Measurements from ENCODE around the gene EYS. TPM values are rescaled to one million over a fixed set of nuclear protein-coding genes. Genes with fewer than 3 reads are reported as not detected.

Gene EYS
- total RNA-seq, 2 donors from 2014 or later: not detected

DNA sequence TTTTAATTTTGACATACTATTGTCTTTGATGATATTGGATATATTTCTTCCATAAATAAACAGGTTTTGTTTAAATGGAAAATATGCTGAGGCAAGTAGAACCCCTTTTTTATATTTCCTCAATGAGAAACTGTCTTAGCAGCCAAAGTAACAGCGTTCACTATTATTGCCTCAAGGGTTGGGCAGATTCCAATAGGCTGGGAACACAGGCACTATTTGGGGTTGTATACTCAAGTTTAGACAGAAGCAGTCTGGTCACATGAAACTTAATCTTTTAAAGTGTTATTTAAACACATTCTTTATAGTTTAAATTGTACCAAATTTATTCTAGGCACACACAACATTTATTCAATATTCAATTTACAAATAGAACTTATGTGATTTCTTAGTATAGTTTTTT, 520.2 kb downstream of the EYS start:
- H3K36me3 Mint-ChIP-seq (ENCODE audit: low read depth): no peaks in the 10 kb centered on the region
- no peak overlapping the region for H3K27ac Mint-ChIP-seq
- H3K4me1 Mint-ChIP-seq: no peaks in the 10 kb centered on the region
- no peak overlapping the region for H3K4me3 Mint-ChIP-seq
- H3K27me3 Mint-ChIP-seq: no peaks in the 10 kb centered on the region
- peaks cover 3% of the 10 kb centered on the region for H3K9me3 Mint-ChIP-seq
- no peak for ATAC-seq (replicated peaks)

DNA sequence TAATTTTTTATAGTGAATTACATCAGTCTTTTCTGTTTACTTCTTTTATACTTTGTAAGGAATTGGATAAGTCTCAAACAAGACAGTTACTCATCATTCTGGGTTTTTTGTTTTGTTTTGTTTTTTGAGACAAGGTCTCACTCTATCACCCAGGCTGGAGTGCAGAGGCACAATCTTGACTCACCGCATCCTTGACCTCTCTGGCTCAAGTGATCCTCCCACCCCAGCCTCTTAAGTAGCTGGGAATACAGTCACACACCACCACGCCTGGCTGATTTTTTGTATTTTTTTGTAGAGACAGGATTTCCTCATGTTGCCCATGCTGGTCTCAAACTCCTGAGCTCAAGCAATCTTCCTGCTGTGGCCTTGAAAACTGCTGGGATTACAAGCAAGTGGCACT, 524.3 kb downstream of the EYS start:
- Mint-ChIP-seq H3K9me3 (peaks cover 7% of the 10 kb centered on the region), H3K4me3 (no peak overlapping the region), H3K36me3 (ENCODE audit: low read depth) (no peaks in the 10 kb centered on the region), H3K4me1 (no peaks in the 10 kb centered on the region), H3K27me3 (no peaks in the 10 kb centered on the region), H3K27ac (no peak overlapping the region)
- no peak for ATAC-seq (replicated peaks)

DNA sequence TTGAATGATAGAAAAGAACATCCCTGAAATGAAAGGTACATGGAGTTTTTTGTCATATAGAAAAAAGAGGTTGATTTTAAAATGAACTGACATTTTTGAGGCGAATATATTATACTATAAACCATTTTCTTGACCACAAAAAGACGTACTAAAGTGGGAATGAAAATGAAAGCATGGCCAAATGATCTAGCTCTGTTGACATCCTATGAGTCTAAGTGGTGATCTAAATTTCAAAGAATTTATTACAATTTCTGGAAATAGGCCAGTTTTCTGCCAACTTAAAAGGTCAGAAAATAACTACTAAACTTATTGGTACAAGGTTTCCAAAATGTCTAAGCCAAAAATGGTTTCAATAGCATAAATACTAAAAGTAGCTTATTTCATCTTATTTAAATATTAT, 536.8 kb downstream of the EYS start:
- no peaks in the 10 kb centered on the region for H3K9me3 Mint-ChIP-seq
- H3K4me1 Mint-ChIP-seq: no peaks in the 10 kb centered on the region
- no peak overlapping the region for H3K27ac Mint-ChIP-seq
- no peak for ATAC-seq (replicated peaks)
- no peaks in the 10 kb centered on the region for H3K27me3 Mint-ChIP-seq
- H3K36me3 Mint-ChIP-seq (ENCODE audit: low read depth): no peaks in the 10 kb centered on the region
- H3K4me3 Mint-ChIP-seq: no peak overlapping the region

DNA sequence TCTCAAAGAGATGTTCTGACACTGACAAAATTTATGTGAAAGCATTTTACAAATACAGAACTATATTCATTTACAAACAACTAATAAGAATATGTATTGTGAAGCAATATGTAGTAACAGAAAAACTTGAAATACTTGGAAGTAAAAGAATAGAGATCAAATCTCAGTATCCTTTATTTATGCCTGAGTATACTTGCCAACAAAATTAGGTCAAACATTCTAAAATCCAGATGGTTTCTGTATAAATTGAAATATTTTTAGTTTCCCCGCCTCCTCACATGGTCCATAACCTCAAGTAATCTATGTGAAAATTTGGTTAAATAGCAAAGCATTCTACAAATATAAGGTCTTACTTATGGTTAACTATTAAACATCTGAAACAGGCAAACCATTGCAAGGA, 545.4 kb downstream of the EYS start:
- no peak overlapping the region for H3K27ac Mint-ChIP-seq
- ATAC-seq (replicated peaks): no peak
- H3K4me3 Mint-ChIP-seq: no peak overlapping the region
- H3K27me3 Mint-ChIP-seq: no peaks in the 10 kb centered on the region
- H3K9me3 Mint-ChIP-seq: peaks cover 17% of the 10 kb centered on the region
- no peaks in the 10 kb centered on the region for H3K36me3 Mint-ChIP-seq (ENCODE audit: low read depth)
- no peaks in the 10 kb centered on the region for H3K4me1 Mint-ChIP-seq

DNA sequence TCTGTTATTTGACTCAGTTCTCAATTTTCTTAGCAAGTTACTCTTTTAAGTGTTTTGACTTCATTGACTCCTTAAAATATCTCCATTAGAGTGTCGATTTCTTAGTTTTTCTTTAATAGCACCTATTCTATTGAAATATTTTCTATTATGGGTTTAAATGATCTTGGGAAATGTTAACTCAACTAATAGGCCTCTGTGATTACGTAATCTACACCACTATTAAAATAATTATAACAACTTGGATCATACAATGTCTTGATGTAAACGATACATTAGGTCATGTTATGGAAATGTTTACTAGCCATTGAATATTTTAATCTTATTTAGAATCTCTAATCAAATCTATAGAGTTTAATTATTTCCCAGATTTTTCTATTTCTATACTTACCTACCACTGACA, 550.0 kb downstream of the EYS start:
- Mint-ChIP-seq H3K27me3 (no peaks in the 10 kb centered on the region), H3K27ac (no peak overlapping the region), H3K4me3 (no peak overlapping the region), H3K9me3 (peaks cover 23% of the 10 kb centered on the region), H3K36me3 (ENCODE audit: low read depth) (no peaks in the 10 kb centered on the region), H3K4me1 (no peaks in the 10 kb centered on the region)
- ATAC-seq (replicated peaks): no peak

DNA sequence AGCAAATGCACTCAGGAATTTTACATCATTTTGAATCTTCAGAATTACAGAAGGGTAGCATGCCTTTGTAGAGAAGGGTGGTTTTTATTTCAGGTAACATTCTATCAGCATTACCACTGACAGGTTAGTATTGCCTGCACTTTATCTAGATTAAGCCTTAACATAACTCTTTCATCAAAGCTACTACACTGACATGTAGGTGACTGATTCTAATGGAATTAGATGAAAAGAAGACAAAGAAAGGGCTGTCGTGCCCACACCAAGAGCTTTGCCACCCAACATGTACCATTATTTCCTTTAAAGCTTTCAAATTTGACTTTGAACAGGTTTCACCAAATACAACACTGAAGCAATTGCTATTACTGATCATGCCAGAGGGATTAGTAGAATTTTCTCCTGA, 551.9 kb downstream of the EYS start:
- no peak overlapping the region for H3K27ac Mint-ChIP-seq
- no peaks in the 10 kb centered on the region for H3K36me3 Mint-ChIP-seq (ENCODE audit: low read depth)
- no peaks in the 10 kb centered on the region for H3K4me1 Mint-ChIP-seq
- no peak overlapping the region for H3K4me3 Mint-ChIP-seq
- H3K9me3 Mint-ChIP-seq: peaks cover 20% of the 10 kb centered on the region
- H3K27me3 Mint-ChIP-seq: no peaks in the 10 kb centered on the region
- ATAC-seq (replicated peaks): no peak

DNA sequence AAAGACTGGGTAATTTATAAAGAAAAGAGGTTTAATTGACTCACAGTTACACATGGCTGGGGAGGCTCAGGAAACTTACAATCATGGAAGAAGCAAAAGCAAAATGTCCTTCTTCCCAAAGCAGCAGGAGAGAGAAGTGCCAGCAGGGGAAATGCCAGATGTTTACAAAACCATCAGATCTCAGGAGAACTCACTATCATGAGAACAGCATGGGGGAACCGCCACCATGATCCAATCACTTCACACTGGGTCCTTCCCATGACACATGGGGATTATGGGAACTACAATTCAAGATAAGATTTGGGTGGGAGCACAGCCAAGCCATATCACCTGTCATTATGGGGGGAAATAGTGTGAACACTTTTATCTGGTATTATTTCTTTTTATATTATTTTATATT, 557.2 kb downstream of the EYS start:
- Mint-ChIP-seq H3K36me3 (ENCODE audit: low read depth) (no peaks in the 10 kb centered on the region), H3K4me1 (no peaks in the 10 kb centered on the region), H3K27ac (no peak overlapping the region), H3K4me3 (no peak overlapping the region), H3K27me3 (no peaks in the 10 kb centered on the region), H3K9me3 (peaks cover 3% of the 10 kb centered on the region)
- ATAC-seq (replicated peaks): no peak

DNA sequence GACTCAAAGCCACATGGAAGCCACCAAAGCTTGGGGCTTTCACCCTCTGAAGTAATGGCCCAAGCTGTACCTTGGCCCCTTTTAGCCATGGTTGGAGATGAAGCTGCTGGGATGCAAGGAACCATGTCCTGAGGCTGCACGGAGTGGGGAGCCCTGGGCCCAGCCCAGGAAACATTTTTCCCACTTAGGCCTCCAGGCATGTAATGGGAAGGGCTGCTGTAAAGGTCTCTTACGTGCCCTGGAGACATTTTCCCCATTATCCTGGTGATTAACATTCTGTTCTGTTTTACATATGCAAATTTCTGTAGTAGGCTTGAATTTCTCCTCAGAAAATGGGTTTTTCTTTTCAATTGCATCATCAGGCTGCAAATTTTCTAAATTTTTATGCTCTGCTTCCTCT, 558.2 kb downstream of the EYS start:
- no peak overlapping the region for H3K27ac Mint-ChIP-seq
- no peaks in the 10 kb centered on the region for H3K4me1 Mint-ChIP-seq
- H3K27me3 Mint-ChIP-seq: no peaks in the 10 kb centered on the region
- H3K9me3 Mint-ChIP-seq: peaks cover under 1% of the 10 kb centered on the region
- no peak for ATAC-seq (replicated peaks)
- no peaks in the 10 kb centered on the region for H3K36me3 Mint-ChIP-seq (ENCODE audit: low read depth)
- H3K4me3 Mint-ChIP-seq: no peak overlapping the region

DNA sequence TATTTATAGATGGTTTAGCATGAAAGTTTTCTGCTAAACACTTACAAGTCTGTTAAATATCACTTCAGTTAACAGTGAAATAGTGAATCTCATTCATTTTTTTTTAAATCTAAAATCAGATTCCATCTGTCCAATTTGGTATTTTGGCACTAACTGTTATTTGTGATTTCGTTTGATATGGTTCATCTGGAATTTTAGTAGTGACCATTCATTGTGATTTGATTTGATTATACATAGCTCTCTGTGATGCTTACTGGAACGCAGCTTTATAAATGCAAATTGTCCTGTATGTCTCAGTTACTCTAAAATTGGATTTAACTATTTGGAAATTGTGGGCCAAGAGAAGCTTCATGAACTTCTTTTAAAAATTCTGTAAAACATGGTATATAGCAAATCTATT, 571.5 kb downstream of the EYS start:
- Mint-ChIP-seq H3K27ac (no peak overlapping the region), H3K4me3 (no peak overlapping the region), H3K9me3 (peaks cover 19% of the 10 kb centered on the region), H3K4me1 (no peaks in the 10 kb centered on the region), H3K27me3 (no peaks in the 10 kb centered on the region), H3K36me3 (ENCODE audit: low read depth) (no peaks in the 10 kb centered on the region)
- no peak for ATAC-seq (replicated peaks)

DNA sequence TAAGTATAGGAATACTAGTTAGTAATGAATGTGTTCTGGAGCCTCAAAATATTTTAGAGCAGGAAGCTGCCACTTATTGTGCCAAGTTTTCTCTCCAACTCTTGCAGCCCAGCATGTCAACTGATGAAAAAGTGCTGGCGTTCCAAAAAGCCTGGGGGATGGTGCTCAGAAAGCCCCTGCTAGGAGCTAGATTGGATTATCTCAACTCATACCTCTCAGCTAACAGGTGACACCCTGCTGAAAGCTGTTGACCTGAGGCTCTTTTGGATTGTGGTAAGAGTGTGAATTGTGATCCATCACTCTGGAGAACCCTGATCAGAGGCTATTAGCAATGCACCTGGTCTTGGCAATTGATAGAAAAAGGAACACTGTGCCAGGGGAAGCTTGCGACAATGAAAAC, 580.4 kb downstream of the EYS start:
- no peaks in the 10 kb centered on the region for H3K36me3 Mint-ChIP-seq (ENCODE audit: low read depth)

DNA sequence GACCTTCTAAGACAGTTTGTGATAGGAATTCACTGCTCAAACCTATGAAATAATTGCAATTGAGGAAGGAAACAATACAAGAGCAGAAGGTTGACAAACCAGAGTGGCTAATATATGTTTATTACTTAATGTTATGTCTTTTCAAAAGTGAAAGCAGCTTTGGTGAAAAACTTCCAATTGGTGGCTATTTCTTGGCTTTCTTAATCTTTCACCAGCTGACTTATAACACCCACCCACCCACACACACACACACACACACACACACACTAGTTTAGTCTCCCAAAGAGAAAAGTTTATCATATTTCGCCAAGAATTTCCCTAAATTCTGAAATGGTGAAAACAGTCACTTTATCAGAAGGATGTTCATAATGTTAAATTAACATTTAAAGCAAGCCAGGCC, 583.5 kb downstream of the EYS start:
- Mint-ChIP-seq H3K4me3 (no peak overlapping the region), H3K9me3 (peaks cover 21% of the 10 kb centered on the region), H3K36me3 (ENCODE audit: low read depth) (no peaks in the 10 kb centered on the region), H3K4me1 (no peaks in the 10 kb centered on the region), H3K27me3 (no peaks in the 10 kb centered on the region), H3K27ac (no peak overlapping the region)
- no peak for ATAC-seq (replicated peaks)

More for the DNA sequence above, 580.4 kb downstream of the EYS start:
- Mint-ChIP-seq H3K9me3 (peaks cover 22% of the 10 kb centered on the region), H3K4me1 (no peaks in the 10 kb centered on the region), H3K4me3 (no peak overlapping the region), H3K27me3 (no peaks in the 10 kb centered on the region), H3K27ac (no peak overlapping the region)
- ATAC-seq (replicated peaks): no peak

DNA sequence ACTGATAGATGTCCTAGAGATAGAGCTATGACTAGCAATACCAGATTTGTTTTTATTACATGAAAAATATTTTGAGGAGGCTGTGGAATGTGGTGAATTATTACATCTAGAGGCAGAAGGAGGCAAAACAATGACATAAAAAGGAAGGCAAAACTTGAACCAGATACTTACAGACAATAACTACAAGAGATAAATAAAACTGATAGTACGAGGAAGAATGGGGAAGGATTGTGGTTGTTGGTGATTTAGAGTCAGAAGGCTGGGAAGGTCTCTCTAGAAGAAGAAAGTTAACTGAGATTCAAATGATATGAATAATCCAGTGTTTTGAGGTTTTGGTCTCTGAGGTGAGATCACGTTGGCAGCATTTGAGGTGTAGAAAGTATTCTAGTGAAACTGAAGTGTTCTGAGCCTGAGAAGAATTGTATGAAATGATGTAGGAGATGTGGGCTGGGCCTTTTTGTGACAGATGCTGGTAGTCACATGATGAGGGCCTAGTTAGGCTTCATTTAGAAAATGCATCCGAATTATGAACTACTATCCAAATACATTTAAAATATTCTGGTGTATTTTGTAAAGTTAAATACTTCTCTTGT, 589.1 kb downstream of the EYS start:
- Mint-ChIP-seq H3K27me3 (no peaks in the 10 kb centered on the region), H3K36me3 (ENCODE audit: low read depth) (no peaks in the 10 kb centered on the region), H3K9me3 (peaks cover 17% of the 10 kb centered on the region), H3K27ac (no peak overlapping the region), H3K4me1 (no peaks in the 10 kb centered on the region), H3K4me3 (no peak overlapping the region)
- no peak for ATAC-seq (replicated peaks)

DNA sequence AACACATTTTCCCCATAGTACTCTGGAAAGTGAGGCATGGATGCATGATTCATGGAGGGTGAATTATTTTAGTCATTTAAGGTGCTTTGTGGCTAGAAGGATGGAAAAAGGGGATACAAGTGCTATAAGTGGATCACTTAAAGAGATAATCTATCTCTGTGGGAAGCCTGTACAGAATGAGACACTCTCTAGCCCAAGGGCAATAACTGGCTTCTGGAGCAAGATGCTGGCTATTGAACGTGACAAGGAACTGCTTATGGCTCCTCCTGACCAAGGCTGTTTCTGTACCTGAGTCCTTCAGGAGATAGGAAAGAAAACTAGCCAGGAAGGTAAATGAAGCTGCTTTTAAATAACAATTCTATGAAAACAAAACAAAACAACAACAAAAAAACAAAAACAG, 590.7 kb downstream of the EYS start:
- Mint-ChIP-seq H3K4me1 (no peaks in the 10 kb centered on the region), H3K27ac (no peak overlapping the region), H3K36me3 (ENCODE audit: low read depth) (no peaks in the 10 kb centered on the region), H3K27me3 (no peaks in the 10 kb centered on the region), H3K4me3 (no peak overlapping the region), H3K9me3 (peaks cover 14% of the 10 kb centered on the region)
- ATAC-seq (replicated peaks): no peak

DNA sequence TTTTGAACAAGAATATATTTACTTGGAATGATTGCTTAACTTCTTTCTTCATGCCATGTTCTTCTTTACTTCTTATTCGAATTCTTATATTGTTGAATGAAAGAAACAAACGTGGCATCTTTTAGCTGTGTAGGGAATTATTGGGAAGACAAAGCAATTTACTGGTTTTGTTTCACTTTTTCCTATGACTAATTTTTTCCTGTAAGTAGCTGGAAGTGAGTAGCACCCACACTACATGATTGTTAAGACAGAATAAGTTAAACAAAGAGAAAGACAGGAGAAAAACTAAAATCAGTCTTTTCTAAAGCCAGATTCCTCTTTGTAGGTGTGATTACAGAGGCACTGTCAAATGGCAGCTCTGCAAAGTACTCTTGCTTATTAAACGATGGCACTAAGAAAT, 593.4 kb downstream of the EYS start:
- Mint-ChIP-seq H3K4me3 (no peak overlapping the region), H3K4me1 (no peaks in the 10 kb centered on the region), H3K27ac (no peak overlapping the region), H3K36me3 (ENCODE audit: low read depth) (no peaks in the 10 kb centered on the region), H3K9me3 (peaks cover 3% of the 10 kb centered on the region), H3K27me3 (no peaks in the 10 kb centered on the region)
- no peak for ATAC-seq (replicated peaks)

DNA sequence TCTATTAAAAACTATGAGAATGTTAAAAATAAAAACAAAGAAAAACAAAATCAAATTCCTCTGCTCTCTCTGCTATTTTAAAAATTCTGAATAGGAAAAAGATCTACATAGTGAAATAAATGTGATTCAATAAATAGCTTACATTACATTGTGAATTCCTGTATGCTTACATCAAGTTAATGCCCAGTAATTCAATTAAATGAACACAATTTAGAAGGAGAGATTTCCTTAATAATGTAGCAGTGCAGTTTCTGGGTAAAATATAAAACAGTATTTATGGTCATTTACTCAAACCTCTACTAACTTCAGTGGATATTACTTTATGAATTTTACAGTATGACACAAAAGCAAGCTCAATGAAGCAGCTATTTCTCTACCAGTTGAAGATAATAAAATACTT, 594.6 kb downstream of the EYS start:
- H3K36me3 Mint-ChIP-seq (ENCODE audit: low read depth): no peaks in the 10 kb centered on the region
- H3K27me3 Mint-ChIP-seq: no peaks in the 10 kb centered on the region
- ATAC-seq (replicated peaks): no peak
- H3K9me3 Mint-ChIP-seq: peaks cover 3% of the 10 kb centered on the region
- no peak overlapping the region for H3K4me3 Mint-ChIP-seq
- H3K27ac Mint-ChIP-seq: no peak overlapping the region
- H3K4me1 Mint-ChIP-seq: no peaks in the 10 kb centered on the region

DNA sequence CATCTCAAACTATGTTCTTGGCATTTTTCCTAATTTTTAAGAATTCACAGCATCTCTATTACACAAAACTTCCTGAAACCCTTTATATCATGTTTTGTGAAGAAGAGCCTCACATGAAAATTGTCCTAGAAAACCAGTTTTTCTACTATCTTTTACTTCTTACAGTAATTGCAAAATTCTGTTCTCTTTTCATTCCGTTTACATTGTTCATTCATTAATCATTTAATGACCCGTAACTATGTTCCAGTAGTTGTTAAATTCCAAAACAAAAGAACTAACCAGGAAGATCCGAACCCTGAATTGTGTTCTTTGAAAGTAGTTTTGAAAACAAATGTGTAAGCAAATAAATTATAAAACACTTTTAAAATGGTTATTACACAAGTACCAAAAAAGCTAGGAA, 597.0 kb downstream of the EYS start:
- Mint-ChIP-seq H3K27me3 (no peaks in the 10 kb centered on the region), H3K4me1 (no peaks in the 10 kb centered on the region), H3K4me3 (no peak overlapping the region), H3K9me3 (peaks cover 3% of the 10 kb centered on the region), H3K27ac (no peak overlapping the region), H3K36me3 (ENCODE audit: low read depth) (no peaks in the 10 kb centered on the region)
- ATAC-seq (replicated peaks): no peak

Data from activated T-helper 17 cell treated with anti-CD3 and anti-CD28 coated beads, Interleukin-2, amount 50 U/mL, for 72 hours (primary cell).